GM18861 (cell line): ENCODE measurements around the gene ZNF24.
A peak's percentile ranks its signal among the peaks of the same experiment; 100 is the strongest.

Experiments
- ATAC-seq: cut with Tn5 transposase; IDR thresholded peaks from one replicate; pipeline ENCODE4 v1.9.1; 2021; ENCODE audit not compliant: unreplicated experiment

ZNF24 gene

DNA sequence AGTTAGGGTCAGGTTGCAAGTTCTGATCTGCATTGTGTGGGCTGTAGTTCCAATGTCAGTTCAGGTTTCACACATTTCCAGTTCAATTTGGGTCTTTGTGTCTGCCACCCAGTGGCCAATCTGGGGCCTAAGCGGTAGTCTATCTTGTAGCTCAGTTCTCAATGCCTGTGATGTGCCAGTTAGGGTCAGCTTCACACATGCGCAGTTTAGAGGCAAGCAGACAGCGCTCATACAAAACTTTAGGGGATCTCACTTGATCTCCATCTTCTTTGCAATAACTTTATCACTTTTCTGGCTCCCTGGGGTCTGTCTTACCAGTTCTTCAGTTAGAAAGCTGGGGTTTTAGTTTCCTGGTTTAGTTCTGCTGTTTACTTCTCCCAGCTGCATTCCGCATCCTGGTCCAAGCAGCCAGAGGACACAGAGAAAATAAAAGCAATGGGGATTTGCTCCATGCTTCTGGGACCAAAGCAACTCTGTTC, 11.0 kb upstream of the ZNF24 start:
- peak; percentile 97 for ATAC-seq

DNA sequence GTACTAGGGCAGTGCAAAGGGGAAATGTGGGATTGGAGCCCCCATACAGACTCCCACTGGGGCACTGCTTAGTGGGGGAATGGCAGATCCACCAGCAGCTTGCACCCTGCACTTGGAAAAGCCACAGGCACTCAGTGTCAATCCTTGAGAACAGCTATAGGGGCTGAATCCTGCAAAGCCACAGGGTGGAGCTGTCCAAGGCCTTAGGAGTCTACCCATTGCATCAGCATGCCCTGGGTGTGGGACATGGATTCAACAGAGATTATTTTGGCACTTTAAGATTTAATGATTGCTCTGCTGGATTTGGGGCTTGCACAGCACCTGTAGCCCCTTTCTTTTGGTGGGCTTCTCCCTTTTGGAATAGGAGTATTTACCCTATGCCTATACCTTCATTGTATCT, 8.6 kb upstream of the ZNF24 start:
- no peak for ATAC-seq

DNA sequence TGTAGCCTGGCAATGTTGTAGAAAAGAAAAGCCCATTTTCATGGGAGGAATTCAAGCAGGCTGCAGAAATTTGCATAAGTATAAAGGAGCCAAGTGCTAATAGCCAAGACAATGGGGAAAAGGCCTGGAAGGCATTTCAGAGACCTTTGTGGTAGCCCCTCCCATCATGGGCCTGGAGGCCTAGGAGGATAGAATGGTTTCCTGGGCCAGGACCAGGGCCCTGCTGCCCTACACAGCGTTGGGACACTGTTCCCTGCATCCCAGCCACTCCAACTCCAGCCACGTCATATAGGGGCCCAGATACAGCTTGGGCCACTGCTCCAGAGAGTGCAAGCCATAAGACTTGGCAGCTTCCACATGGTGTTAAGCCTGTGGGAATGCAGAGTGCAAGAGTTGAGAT, 8.1 kb upstream of the ZNF24 start:
- no peak for ATAC-seq

DNA sequence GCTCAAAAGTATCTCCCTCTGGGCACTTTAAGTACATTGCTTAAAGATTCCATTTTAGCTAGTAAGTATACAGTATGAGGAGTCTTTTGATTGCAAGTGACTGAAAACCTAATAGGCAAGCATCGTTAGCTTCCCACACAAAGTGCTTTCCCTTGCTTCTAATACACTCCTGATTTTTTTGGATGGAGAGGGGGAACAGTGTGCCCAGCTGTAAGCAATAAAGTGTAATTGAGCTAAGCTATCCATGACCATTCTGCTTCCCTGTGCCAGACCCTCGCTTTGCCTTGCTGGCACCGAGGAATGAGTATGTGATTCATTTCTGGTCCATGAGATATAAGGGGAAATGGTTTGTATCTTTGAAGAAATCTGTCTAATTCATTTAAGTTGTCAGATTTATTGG, 3.8 kb upstream of the ZNF24 start:
- ATAC-seq: no peak

DNA sequence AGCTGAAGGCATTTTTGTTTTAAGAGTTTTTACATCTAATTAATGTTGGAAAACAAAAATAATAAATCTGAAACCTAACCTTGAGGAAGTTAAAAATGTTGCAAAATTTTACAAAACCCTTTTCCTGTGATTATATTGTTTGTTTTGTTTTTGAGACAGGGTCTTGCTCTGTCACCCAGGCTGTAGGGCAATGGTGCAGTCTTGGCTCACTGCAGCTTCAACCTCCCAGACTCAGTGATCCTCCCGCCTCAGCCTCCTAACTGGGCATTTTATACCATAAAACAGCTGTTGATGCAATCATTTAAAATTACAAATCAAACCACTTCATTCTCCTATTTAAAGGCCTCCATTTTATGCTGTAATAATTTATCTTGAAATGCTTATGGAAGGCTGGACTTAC, 1.7 kb upstream of the ZNF24 start:
- no peak for ATAC-seq

- peak; percentile 32 for ATAC-seq
Observed at GRCh38 chr18:35345460-35345921, 1.3 kb upstream of the ZNF24 start.

DNA sequence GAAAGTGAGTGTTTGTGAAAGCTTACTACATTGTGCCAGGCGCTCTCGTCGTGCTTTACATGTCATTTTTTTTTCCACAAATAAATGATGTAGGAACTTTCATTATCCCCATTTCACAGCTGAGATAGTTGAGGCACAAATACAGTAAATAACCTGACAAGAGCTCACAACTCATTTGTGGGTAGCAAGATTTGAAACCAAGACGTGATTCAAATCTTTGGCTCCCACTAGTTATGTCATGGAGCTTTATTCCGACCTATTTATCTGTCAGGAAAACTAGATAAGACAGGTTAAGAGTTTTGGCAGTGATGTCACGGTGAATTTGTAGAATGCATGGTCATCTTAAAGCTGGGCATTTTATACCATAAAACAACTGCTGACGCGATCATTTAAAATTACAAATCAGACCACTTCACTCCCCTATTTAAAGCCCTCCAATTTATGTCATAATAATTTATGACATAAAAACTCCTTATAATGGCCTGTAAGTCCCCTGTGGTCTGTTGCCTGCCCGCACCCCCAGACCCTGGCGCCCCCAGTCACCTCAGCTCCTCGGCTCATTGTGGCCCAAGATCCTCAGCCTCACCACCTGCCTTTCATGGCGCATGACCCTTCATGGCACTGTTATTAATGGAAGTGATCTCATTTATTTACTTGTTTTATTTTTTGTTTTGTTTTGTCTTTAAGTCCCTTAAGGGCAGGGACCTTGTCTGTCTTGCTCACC, 678 bp upstream of the ZNF24 start:
- no peak for ATAC-seq

DNA sequence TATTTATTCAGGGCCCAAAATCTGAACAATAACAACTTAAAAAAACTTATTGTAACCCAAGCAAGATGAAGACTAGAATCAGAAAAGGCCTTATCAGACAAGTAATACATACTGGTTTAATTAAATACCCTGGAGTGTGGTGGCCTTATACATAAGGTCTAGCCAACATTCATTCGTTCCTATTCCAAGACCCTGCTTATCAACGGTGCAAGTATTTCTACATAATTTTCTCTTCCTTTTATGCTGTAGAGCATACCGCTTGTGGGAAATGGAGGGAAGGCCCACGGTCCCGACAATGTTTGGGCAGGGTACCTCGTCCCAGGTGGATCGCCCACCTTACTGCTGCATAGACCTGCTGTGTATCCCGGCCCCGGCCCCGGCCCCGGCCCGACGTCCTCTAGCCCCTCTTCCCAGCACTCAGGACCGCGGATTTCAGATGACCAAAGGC, 708 bp downstream of the ZNF24 start:
- ATAC-seq: no peak

- ATAC-seq: no peak
Observed at GRCh38 chr18:35337286-35337685, 6.9 kb downstream of the ZNF24 start.

DNA sequence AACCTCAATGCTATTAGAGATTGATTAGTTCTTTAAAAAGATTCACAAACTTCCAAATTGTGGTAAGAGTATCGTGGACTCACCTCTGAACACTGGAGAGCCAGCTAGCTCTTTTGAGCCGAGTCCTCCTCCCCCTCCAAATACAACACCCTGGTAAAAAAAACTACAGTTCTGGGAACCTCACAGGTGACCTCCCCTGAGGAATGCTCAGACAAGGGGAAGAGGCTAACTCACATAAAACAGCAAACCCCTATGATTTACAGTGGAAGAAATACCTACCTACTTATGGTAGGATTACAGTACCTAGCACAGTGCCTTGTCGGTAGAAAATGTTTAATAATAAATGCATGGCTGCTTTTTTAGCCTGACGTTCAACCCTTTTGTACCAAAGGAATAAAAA, 8.4 kb downstream of the ZNF24 start:
- no peak for ATAC-seq

- no peak for ATAC-seq
Observed at GRCh38 chr18:35334821-35335220, 9.4 kb downstream of the ZNF24 start.

DNA sequence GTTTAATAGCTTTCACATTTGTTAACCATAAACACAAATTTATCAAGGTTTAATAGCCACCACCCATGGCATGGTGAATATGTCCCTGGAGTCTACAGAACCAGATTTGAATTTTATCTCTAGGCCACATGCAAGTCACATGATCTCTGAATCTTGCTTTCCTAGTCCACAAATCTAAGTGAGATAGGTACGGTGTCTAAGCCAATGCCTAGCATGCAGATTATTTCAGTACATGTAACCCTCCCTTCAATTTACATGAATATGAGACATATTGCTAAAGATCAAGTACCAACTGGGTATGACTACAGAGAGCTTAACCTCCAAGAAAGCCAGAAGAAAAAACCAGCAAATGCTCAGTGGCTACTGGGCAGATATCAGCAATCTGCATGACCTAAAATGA, 10.0 kb downstream of the ZNF24 start:
- ATAC-seq: no peak

- no peak for ATAC-seq
Observed at GRCh38 chr18:35331367-35332087, 12.7 kb downstream of the ZNF24 start.

- ATAC-seq: no peak
Observed at GRCh38 chr18:35328868-35329267, 15.4 kb downstream of the ZNF24 start.

DNA sequence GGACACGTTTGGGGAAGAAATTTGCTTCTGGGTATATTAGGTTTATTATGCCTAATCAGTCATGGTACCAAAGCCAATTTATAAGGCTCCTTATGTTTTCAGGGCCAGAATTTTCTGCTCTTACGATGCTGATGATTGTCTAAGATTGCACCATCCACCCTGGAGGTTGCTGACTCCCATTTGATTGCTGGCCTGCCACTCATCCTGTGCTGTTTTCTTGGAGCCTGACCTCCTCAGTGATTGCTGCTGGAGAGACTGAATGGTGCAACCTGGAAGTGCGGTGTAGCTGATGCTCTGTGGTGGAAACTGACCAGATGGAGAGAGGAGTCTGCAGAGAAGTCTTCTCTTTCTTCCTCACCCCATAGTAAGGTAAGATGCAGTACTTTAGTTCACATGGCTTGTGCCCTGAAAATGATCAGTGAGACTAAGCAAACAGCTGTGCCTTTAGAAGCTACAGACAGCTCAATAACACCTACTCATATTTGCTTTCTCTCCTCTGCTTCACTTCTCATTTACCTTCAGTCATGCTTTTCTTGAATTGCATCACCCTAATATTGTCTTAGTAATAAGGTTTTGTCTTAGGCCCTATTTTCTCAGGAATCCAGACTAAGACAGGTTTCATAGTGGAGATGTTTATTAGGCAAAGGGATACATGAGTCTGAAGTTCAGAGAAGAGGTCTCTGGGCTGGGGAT, 17.4 kb downstream of the ZNF24 start:
- no peak for ATAC-seq

- ATAC-seq: no peak
Observed at GRCh38 chr18:35324926-35325655, 19.1 kb downstream of the ZNF24 start.

GRCh38 chr18:35322486-35323458, 21.4 kb downstream of the ZNF24 start:
- ATAC-seq: no peak

DNA sequence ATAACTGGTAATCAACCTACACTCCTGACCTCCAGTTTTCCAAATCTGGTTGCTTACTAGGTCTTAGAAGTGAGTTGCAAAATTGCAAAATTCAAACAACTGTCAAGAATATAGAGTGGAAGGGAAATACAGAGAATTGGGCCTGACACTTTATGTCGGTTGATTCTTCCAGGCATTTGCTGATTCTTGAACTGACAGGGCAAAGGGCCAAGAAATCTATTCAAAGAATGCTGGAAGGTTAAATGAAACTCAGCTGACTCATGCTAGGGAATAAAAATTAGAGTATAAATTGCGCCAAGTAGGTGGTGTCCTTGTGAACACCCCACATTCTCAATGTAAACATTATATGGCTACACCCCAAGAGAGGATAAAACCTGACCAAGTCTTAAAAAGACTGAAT, 32.7 kb downstream of the ZNF24 start:
- ATAC-seq: no peak

GRCh38 chr18:35306588-35307250, 37.5 kb downstream of the ZNF24 start:
- no peak for ATAC-seq
